ENCODE measurements around the gene XIRP2. TPM values are rescaled to one million over a fixed set of nuclear protein-coding genes. Genes with fewer than 3 reads are reported as not detected.

XIRP2 gene
- polyA plus RNA-seq, 3 donors, result 0.10 to 0.17 (median 0.14) TPM

- DNase-seq (ENCODE audit: low read depth in 3 of 3, low spot score in 2 of 3), result no peak
These were observed 46.5 kb downstream of the XIRP2 start for GRCh38 chr2:166934817-166935216.

- DNase-seq (ENCODE audit: low read depth in 3 of 3, low spot score in 2 of 3), result no peak
These were observed 54.1 kb downstream of the XIRP2 start for GRCh38 chr2:166942377-166942776.

- DNase-seq (ENCODE audit: low read depth in 3 of 3, low spot score in 2 of 3), result no peak
These were observed 56.6 kb downstream of the XIRP2 start for GRCh38 chr2:166944909-166945308.

- DNase-seq (ENCODE audit: low read depth in 3 of 3, low spot score in 2 of 3), result no peak
These were observed 69.4 kb downstream of the XIRP2 start for GRCh38 chr2:166957686-166958085.

- no peak for DNase-seq (ENCODE audit: low read depth in 3 of 3, low spot score in 2 of 3)
These were observed 70.8 kb downstream of the XIRP2 start for GRCh38 chr2:166958986-166959481.

- DNase-seq (ENCODE audit: low read depth in 3 of 3, low spot score in 2 of 3), result no peak
These were observed 71.3 kb downstream of the XIRP2 start for GRCh38 chr2:166959556-166959955.

GRCh38 chr2:166960702-166961270 is 72.5 kb downstream of the XIRP2 start:
- no peak for DNase-seq (ENCODE audit: low read depth in 3 of 3, low spot score in 2 of 3)

- DNase-seq (ENCODE audit: low read depth in 3 of 3, low spot score in 2 of 3), result no peak
These were observed 73.7 kb downstream of the XIRP2 start for GRCh38 chr2:166961933-166962332.

GRCh38 chr2:166969486-166969885 is 81.2 kb downstream of the XIRP2 start:
- no peak for DNase-seq (ENCODE audit: low read depth in 3 of 3, low spot score in 2 of 3)

GRCh38 chr2:166972002-166972401 is 83.7 kb downstream of the XIRP2 start:
- no peak for DNase-seq (ENCODE audit: low read depth in 3 of 3, low spot score in 2 of 3)

GRCh38 chr2:166972418-166972817 is 84.1 kb downstream of the XIRP2 start:
- no peak for DNase-seq (ENCODE audit: low read depth in 3 of 3, low spot score in 2 of 3)

- no peak for DNase-seq (ENCODE audit: low read depth in 3 of 3, low spot score in 2 of 3)
These were observed 95.9 kb downstream of the XIRP2 start for GRCh38 chr2:166984188-166984587.

GRCh38 chr2:166984797-166985196 is 96.5 kb downstream of the XIRP2 start:
- DNase-seq (ENCODE audit: low read depth in 3 of 3, low spot score in 2 of 3), result no peak

- no peak for DNase-seq (ENCODE audit: low read depth in 3 of 3, low spot score in 2 of 3)
These were observed 106.5 kb downstream of the XIRP2 start for GRCh38 chr2:166994588-166995336.

- no peak for DNase-seq (ENCODE audit: low read depth in 3 of 3, low spot score in 2 of 3)
These were observed 108.2 kb downstream of the XIRP2 start for GRCh38 chr2:166996465-166996864.

GRCh38 chr2:167001165-167001564 is 112.9 kb downstream of the XIRP2 start:
- no peak for DNase-seq (ENCODE audit: low read depth in 3 of 3, low spot score in 2 of 3)

GRCh38 chr2:167005096-167005495 is 116.8 kb downstream of the XIRP2 start:
- no peak for DNase-seq (ENCODE audit: low read depth in 3 of 3, low spot score in 2 of 3)

GRCh38 chr2:167013227-167013626 is 124.9 kb downstream of the XIRP2 start:
- DNase-seq (ENCODE audit: low read depth in 3 of 3, low spot score in 2 of 3), result no peak

- DNase-seq (ENCODE audit: low read depth in 3 of 3, low spot score in 2 of 3), result no peak
These were observed 127.5 kb downstream of the XIRP2 start for GRCh38 chr2:167015806-167016205.

- no peak for DNase-seq (ENCODE audit: low read depth in 3 of 3, low spot score in 2 of 3)
These were observed 128.7 kb downstream of the XIRP2 start for GRCh38 chr2:167017021-167017420.

- no peak for DNase-seq (ENCODE audit: low read depth in 3 of 3, low spot score in 2 of 3)
These were observed 130.3 kb downstream of the XIRP2 start for GRCh38 chr2:167018590-167018989.

GRCh38 chr2:167028503-167028902 is 140.2 kb downstream of the XIRP2 start:
- DNase-seq (ENCODE audit: low read depth in 3 of 3, low spot score in 2 of 3), result no peak

Measured in right renal cortex interstitium (tissue), 3 donors.